GM19238 (cell line): ENCODE data around the gene PTOV1.
A peak's percentile ranks its signal among the peaks of the same experiment; 100 is the strongest.

Source experiments
- DNase-seq: peaks from one replicate; pipeline ENCODE4 v3.0.0; 2011; ENCODE audit warnings: low spot score; ENCODE audit not compliant: insufficient read length

Gene PTOV1

GRCh38 chr19:49873834-49874233 lies 22.9 kb downstream of the PTOV1 start:
- DNase-seq = no peak

GRCh38 chr19:49874503-49875157 lies 23.7 kb downstream of the PTOV1 start:
- DNase-seq = no peak

- DNase-seq = no peak
Observed at GRCh38 chr19:49875177-49875576, 24.2 kb downstream of the PTOV1 start.

- no peak for DNase-seq
Observed at GRCh38 chr19:49875857-49876421, 25.0 kb downstream of the PTOV1 start.

- peak; percentile 61 for DNase-seq
Observed at GRCh38 chr19:49876422-49877019, 25.6 kb downstream of the PTOV1 start.

- peak; percentile 98 for DNase-seq
Observed at GRCh38 chr19:49877020-49877878, 26.3 kb downstream of the PTOV1 start, which contains the start of the genes AKT1S1 and TBC1D17. AKT1S1 (minus strand) TSS chr19:49877355; CDS start chr19:49873295, 4,060 bp downstream. TBC1D17 (plus strand) TSS chr19:49877702; CDS start chr19:49877724, 22 bp downstream.

GRCh38 chr19:49877879-49878743 lies 27.2 kb downstream of the PTOV1 start:
- peak; percentile 99 for DNase-seq

- DNase-seq = no peak
Observed at GRCh38 chr19:49878744-49879070, 27.7 kb downstream of the PTOV1 start.

GRCh38 chr19:49879243-49879963 lies 28.4 kb downstream of the PTOV1 start:
- DNase-seq = no peak

- DNase-seq = no peak
Observed at GRCh38 chr19:49880162-49880869, 29.4 kb downstream of the PTOV1 start.

- DNase-seq = no peak
Observed at GRCh38 chr19:49881186-49881585, 30.2 kb downstream of the PTOV1 start.

- no peak for DNase-seq
Observed at GRCh38 chr19:49881672-49882394, 30.9 kb downstream of the PTOV1 start.

GRCh38 chr19:49882643-49883042 lies 31.7 kb downstream of the PTOV1 start:
- no peak for DNase-seq

- no peak for DNase-seq
Observed at GRCh38 chr19:49883094-49883493, 32.1 kb downstream of the PTOV1 start.

- DNase-seq = no peak
Observed at GRCh38 chr19:49884109-49884508, 33.1 kb downstream of the PTOV1 start.

- no peak for DNase-seq
Observed at GRCh38 chr19:49884760-49885159, 33.8 kb downstream of the PTOV1 start.

GRCh38 chr19:49887037-49887664 lies 36.2 kb downstream of the PTOV1 start:
- DNase-seq = no peak

GRCh38 chr19:49887665-49888509 lies 36.9 kb downstream of the PTOV1 start:
- DNase-seq = no peak
